ENCODE data around the gene ADO.

- no peak for TF ChIP-seq CTCF (IDR thresholded peaks at IDR 0.05 in 4 of 5, conservative IDR thresholded peaks at IDR 0.05 in 1 of 5)
- no peak for TF ChIP-seq POLR2A (IDR thresholded peaks at IDR 0.05)
Observed at GRCh38 chr10:62761115-62761514, 43.4 kb upstream of the ADO start.
